HepG2 (cell line): Measurements from ENCODE around the gene ACSL4. TPM values are rescaled to one million over a fixed set of nuclear protein-coding genes. Genes with fewer than 3 reads are reported as not detected.

Source experiments
- ATAC-seq: fragments of 200-7000 bp; cut with Tn5 transposase; 3 replicates; pipeline ENCODE4 v1.9.1; 2020; ENCODE audit warnings: mild to moderate bottlenecking, moderate library complexity
- BruUV-seq: library from RNA; stranded (reverse); fragments of 400-500 nt; replicated peaks from 2 replicates; lab custom pipeline; 2021; lab: Mats Ljungman, UMichigan
- CTCF ChIA-PET: fragments of 300-600 bp; formaldehyde crosslinking; extraction: SDS; loops from one replicate; lab custom pipeline; 2021; ENCODE audit warnings: low total read pairs, inconsistent platforms, low intra/inter-chr PET ratio; lab: Yijun Ruan, JAX
- POLR2A ChIA-PET: fragments of 350-600 bp; sonication (Branson Sonifier 250); formaldehyde crosslinking; loops from one replicate; lab custom pipeline; 2020; ENCODE audit warnings: antibody characterized with exemption, inconsistent platforms; lab: Yijun Ruan, JAX
- DNase-seq: peaks from one replicate; pipeline ENCODE4 v3.0.0-alpha.2; 2015; ENCODE audit warnings: low spot score
- FAIRE-seq: peaks from 3 replicates; lab custom pipeline; 2011; peaks lifted over from hg19 to GRCh38; lab: Jason Lieb, UNC
- H2AFZ ChIP-seq: one replicate; pipeline ENCODE4 v1.6.1; 2011; ENCODE audit warnings: low read length, inconsistent platforms
- H3K27ac ChIP-seq: fragments of 300-600 bp; 3 replicates; pipeline ENCODE4 v1.8.0; 2011; ENCODE audit warnings: mixed run types, mild to moderate bottlenecking, mixed read lengths, low read length, inconsistent platforms; ENCODE audit not compliant: insufficient read depth; ENCODE audit errors: extremely low read length
- H3K27me3 ChIP-seq, 2 experiments: fragments of 200-600 bp in 1 of 2; 2 replicates in 1 of 2; 3 replicates in 1 of 2; pipeline versions ENCODE4 v1.6.0 to v1.8.0; 2011; ENCODE audit warnings: low read length in 2 of 2, mild to moderate bottlenecking in 2 of 2, moderate library complexity in 2 of 2, inconsistent platforms in 1 of 2; ENCODE audit not compliant: insufficient read depth in 2 of 2, control insufficient read depth in 1 of 2
- H3K36me3 ChIP-seq, 2 experiments: fragments of 200-600 bp in 1 of 2; replicated peaks in 1 of 2; 2 replicates in 1 of 2; 3 replicates in 1 of 2; pipeline versions ENCODE4 v1.5.1 to v1.8.0; 2011; ENCODE audit warnings: low read length in 2 of 2, inconsistent platforms in 1 of 2; ENCODE audit not compliant: insufficient read depth in 2 of 2, control insufficient read depth in 1 of 2
- H3K4me1 ChIP-seq: 2 replicates; pipeline ENCODE4 v1.5.1; 2012; ENCODE audit warnings: low read length, inconsistent platforms; ENCODE audit not compliant: insufficient read depth
- H3K4me2 ChIP-seq: 2 replicates; pipeline ENCODE4 v1.6.0; 2011; ENCODE audit warnings: low read depth, low read length, inconsistent platforms
- H3K4me3 ChIP-seq, 3 experiments: fragments of 200-600 bp in 1 of 3; sonication (generic), shearing (Covaris generic) in 1 of 3; replicated peaks in 1 of 3; 2 replicates each; pipeline ENCODE4 v1.5.1; 2011 to 2016; ENCODE audit warnings: low read length in 3 of 3, inconsistent platforms in 2 of 3, low read depth in 2 of 3, mild to moderate bottlenecking in 2 of 3, control low read depth in 1 of 3, mixed read lengths in 1 of 3; ENCODE audit not compliant: insufficient read depth in 1 of 3
- H3K79me2 ChIP-seq: one replicate; pipeline ENCODE4 v1.6.1; 2011; ENCODE audit warnings: low read length, inconsistent platforms; ENCODE audit not compliant: insufficient read depth
- H3K9ac ChIP-seq: 2 replicates; pipeline ENCODE4 v1.6.0; 2011; ENCODE audit warnings: mild to moderate bottlenecking, low read depth, low read length, inconsistent platforms; ENCODE audit not compliant: insufficient read depth
- H3K9me3 ChIP-seq: 2 replicates; pipeline ENCODE4 v1.5.1; 2012; ENCODE audit warnings: mild to moderate bottlenecking, low read length
- H4K20me1 ChIP-seq: 2 replicates; pipeline ENCODE4 v1.6.0; 2011; ENCODE audit warnings: inconsistent platforms, mild to moderate bottlenecking, low read length, moderate library complexity; ENCODE audit not compliant: insufficient read depth
- FOXK1 ChIP-seq: sonication (generic); formaldehyde crosslinking; IDR thresholded peaks from 2 replicates; pipeline ENCODE4 v1.4.0; 2020; ENCODE audit warnings: low read depth, missing genetic modification reagents, borderline replicate concordance
- HNRNPLL ChIP-seq: fragments of 200-400 bp; formaldehyde crosslinking; IDR thresholded peaks from 2 replicates; pipeline ENCODE4 v1.6.1; 2017; ENCODE audit warnings: mild to moderate bottlenecking, low read depth, low read length; ENCODE audit not compliant: poor library complexity, severe bottlenecking
- IKZF5 ChIP-seq: IDR thresholded peaks from 2 replicates; pipeline ENCODE4 v1.6.1; 2018; ENCODE audit warnings: missing genetic modification reagents, mild to moderate bottlenecking, missing compliant biosample characterization
- MXD4 ChIP-seq: IDR thresholded peaks from 2 replicates; pipeline ENCODE4 v1.6.1; 2016; ENCODE audit warnings: mild to moderate bottlenecking, missing biosample characterization, missing genetic modification reagents
- NFYC ChIP-seq: IDR thresholded peaks from 2 replicates; pipeline ENCODE4 v1.6.1; 2016; ENCODE audit warnings: missing genetic modification reagents, missing compliant biosample characterization
- POLR2AphosphoS2 ChIP-seq: IDR thresholded peaks from 2 replicates; pipeline ENCODE4 v1.6.1; 2011; ENCODE audit warnings: low read depth, low read length, improper control_type of control experiment
- REL ChIP-seq: sonication (generic); formaldehyde crosslinking; conservative IDR thresholded peaks from 2 replicates; pipeline ENCODE4 v1.8.0; 2022; ENCODE audit warnings: mild to moderate bottlenecking, missing genetic modification reagents, moderate library complexity
- ZNF24 ChIP-seq: fragments of 450-650 bp; IDR thresholded peaks from 2 replicates; pipeline ENCODE4 v1.6.1; 2017; ENCODE audit warnings: antibody characterized with exemption, mild to moderate bottlenecking
- ZNF274 ChIP-seq: sonication (generic); formaldehyde crosslinking; IDR thresholded peaks from 2 replicates; pipeline ENCODE4 v1.5.1; 2020; ENCODE audit warnings: mild to moderate bottlenecking, missing genetic modification reagents
- ZNF329 ChIP-seq: sonication (generic); formaldehyde crosslinking; IDR thresholded peaks from 2 replicates; pipeline ENCODE4 v1.9.0; 2021; ENCODE audit warnings: low read depth, mild to moderate bottlenecking, missing genetic modification reagents
- ZNF577 ChIP-seq: sonication (generic); formaldehyde crosslinking; IDR thresholded peaks from 2 replicates; pipeline ENCODE4 v1.4.0; 2020; ENCODE audit warnings: mild to moderate bottlenecking, low read depth, missing genetic modification reagents, borderline replicate concordance
- ZNF770 ChIP-seq: sonication (generic); formaldehyde crosslinking; IDR thresholded peaks from 2 replicates; pipeline ENCODE4 v1.5.0; 2020; ENCODE audit warnings: mild to moderate bottlenecking, missing genetic modification reagents
- WGBS: methylation state at CpG from one replicate; pipeline ENCODE4 v1.1.6; 2017; ENCODE audit warnings: low lambda C conversion rate; 5-methylcytosine and 5-hydroxymethylcytosine counted together
- in situ Hi-C: cut with HindIII; loops from 2 replicates; pipeline ENCODE4 v1.10.0; 2017; ENCODE audit warnings: low pct_unique_long_range_greater_than_20kb; ENCODE audit not compliant: extremely low pct_ligation_motif_present
- intact Hi-C: fragments of 100-400 bp; cut with micrococcal nuclease; formaldehyde crosslinking; loops from one replicate; pipeline ENCODE4 v1.10.0; 2022; ENCODE audit not compliant: unreplicated experiment
- polyA plus RNA-seq, 8 experiments: library from polyadenylated mRNA; depleted of rRNA in 3 of 8; stranded (reverse) in 7 of 8; unstranded in 1 of 8; fragments of >200 nt; fragmentation: Illumina TruSeq in 4 of 8; extraction: Trizol in 4 of 8; gene quantifications; 2 replicates each; pipeline versions ENCODE4 v1.2.1 to v1.2.3, GENCODE V29; 2011 to 2016; ENCODE audit warnings: low read depth in 4 of 8, missing spikeins in 1 of 8, mixed read lengths in 1 of 8; ENCODE audit not compliant: insufficient read depth in 1 of 8
- total RNA-seq, 5 experiments: library from RNA; depleted of rRNA; stranded (reverse); fragments of >200 nt; fragmentation: Illumina TruSeq; extraction: Trizol; gene quantifications; 2 replicates each; pipeline ENCODE4 v1.2.3, GENCODE V29; 2016; ENCODE audit warnings: low read depth in 1 of 5
- TF ChIP-seq, protein P1 (sequence below): sonication (generic); formaldehyde crosslinking; IDR thresholded peaks from 2 replicates; pipeline ENCODE4 v1.8.0; 2022; ENCODE audit warnings: mild to moderate bottlenecking, missing genetic modification reagents
- TF ChIP-seq, protein P2 (sequence below): sonication (generic); formaldehyde crosslinking; IDR thresholded peaks from 2 replicates; pipeline ENCODE4 v1.8.0; 2022; ENCODE audit warnings: mild to moderate bottlenecking, missing genetic modification reagents, moderate library complexity

ACSL4 gene
- total and polyA plus RNA-seq, 2 of the 13 experiments (the other 11 are each of a cell fraction or from before 2014, with no cell fraction given): 207 to 316 TPM

DNA sequence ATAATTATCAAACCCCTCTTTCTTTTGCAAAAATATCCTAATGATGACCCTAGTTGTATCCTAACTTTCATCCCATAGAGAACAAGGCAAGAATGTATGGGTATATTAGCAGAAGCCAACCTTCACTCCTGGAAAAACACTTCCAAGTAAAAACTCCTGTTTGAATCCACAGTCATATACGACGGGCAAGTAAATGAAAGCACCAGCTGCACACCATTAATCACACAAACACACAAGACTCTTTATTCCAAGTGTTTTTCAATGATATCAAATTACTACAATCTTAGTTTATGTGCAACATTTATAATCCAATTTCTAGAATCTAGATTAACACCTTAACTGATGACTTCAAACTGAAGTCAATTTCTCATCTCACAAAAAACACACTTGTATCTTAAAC, 22.9 kb downstream of the ACSL4 start:
- H4K20me1 ChIP-seq: peaks cover 98% of the 10 kb centered on the region
- ChIA-PET POLR2A (interaction anchor here (1.0 kb wide), 1 partner anchor 22 kb away, joined by 3 read pairs; the partner anchor contains the start of gene ACSL4), CTCF (no interaction called here)
- H3K4me3 ChIP-seq: no peak overlapping the region
- H2AFZ ChIP-seq: no peak overlapping the region
- H3K36me3 ChIP-seq: peaks cover 2 to 23% of the 10 kb centered on the region in 2 experiments; a peak in 4 of 5 replicates
- intact Hi-C loops: no loop called here
- BruUV-seq: no TSS peak
- ATAC-seq (no peak), FAIRE-seq (no peak), DNase-seq (no peak)
- H3K27me3 ChIP-seq: no peaks in the 10 kb centered on the region
- peaks cover 97% of the 10 kb centered on the region for H3K79me2 ChIP-seq
- peak overlapping the region; percentile 24; the same call in 1 of the 2 replicates for H3K4me2 ChIP-seq
- H3K4me1 ChIP-seq: peaks cover 90% of the 10 kb centered on the region
- H3K9ac ChIP-seq: no peak overlapping the region
- 76% methylated on average over 2 of the region's 2 CpGs for WGBS
- in situ Hi-C loops: no loop called here
- no peaks in the 10 kb centered on the region for H3K9me3 ChIP-seq
- peak overlapping the region; percentile 46 for H3K27ac ChIP-seq
- TF ChIP-seq NFYC (CRISPR knock-in tag) (no peak), ZNF24 (no peak), ZNF577 (CRISPR knock-in tag) (no peak), ZNF770 (CRISPR knock-in tag) (no peak), ZNF329 (CRISPR knock-in tag) (no peak), POLR2AphosphoS2 (no peak), IKZF5 (CRISPR knock-in tag) (no peak), HNRNPLL (no peak), ZNF274 (CRISPR knock-in tag) (no peak), MXD4 (CRISPR knock-in tag) (no peak), REL (no peak), FOXK1 (no peak)
- TF ChIP-seq, protein P1, sequence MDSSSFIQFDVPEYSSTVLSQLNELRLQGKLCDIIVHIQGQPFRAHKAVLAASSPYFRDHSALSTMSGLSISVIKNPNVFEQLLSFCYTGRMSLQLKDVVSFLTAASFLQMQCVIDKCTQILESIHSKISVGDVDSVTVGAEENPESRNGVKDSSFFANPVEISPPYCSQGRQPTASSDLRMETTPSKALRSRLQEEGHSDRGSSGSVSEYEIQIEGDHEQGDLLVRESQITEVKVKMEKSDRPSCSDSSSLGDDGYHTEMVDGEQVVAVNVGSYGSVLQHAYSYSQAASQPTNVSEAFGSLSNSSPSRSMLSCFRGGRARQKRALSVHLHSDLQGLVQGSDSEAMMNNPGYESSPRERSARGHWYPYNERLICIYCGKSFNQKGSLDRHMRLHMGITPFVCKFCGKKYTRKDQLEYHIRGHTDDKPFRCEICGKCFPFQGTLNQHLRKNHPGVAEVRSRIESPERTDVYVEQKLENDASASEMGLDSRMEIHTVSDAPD (CRISPR knock-in tag): no peak
- TF ChIP-seq, protein P2, sequence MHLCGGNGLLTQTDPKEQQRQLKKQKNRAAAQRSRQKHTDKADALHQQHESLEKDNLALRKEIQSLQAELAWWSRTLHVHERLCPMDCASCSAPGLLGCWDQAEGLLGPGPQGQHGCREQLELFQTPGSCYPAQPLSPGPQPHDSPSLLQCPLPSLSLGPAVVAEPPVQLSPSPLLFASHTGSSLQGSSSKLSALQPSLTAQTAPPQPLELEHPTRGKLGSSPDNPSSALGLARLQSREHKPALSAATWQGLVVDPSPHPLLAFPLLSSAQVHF (CRISPR knock-in tag): no peak
